Loucy (cell line): Measurements from ENCODE around the gene SEMA3A.

ENCODE experiments used
- H2AFZ ChIP-seq: fragments of 200-600 bp; sonication (generic); 2 replicates; pipeline ENCODE4 v1.6.0; 2016; ENCODE audit warnings: antibody characterized with exemption, mild to moderate bottlenecking, low read length, moderate library complexity
- H3F3A ChIP-seq: fragments of 200-600 bp; 2 replicates; pipeline ENCODE4 v1.6.0; 2016; ENCODE audit warnings: antibody characterized with exemption, low read depth, mild to moderate bottlenecking
- H3K27me3 ChIP-seq: fragments of 200-600 bp; sonication (generic); 2 replicates; pipeline ENCODE4 v1.6.1; 2014; ENCODE audit warnings: low read length, mild to moderate bottlenecking; ENCODE audit not compliant: insufficient read depth, poor library complexity, severe bottlenecking
- H3K36me3 ChIP-seq: fragments of 200-600 bp; sonication (generic); 2 replicates; pipeline ENCODE4 v1.6.1; 2016; ENCODE audit warnings: low read length; ENCODE audit not compliant: insufficient read depth
- H3K4me1 ChIP-seq: fragments of 200-600 bp; sonication (generic); 2 replicates; pipeline ENCODE4 v1.5.1; 2014; ENCODE audit warnings: low read length, mild to moderate bottlenecking; ENCODE audit not compliant: insufficient read depth, poor library complexity, severe bottlenecking
- H3K4me2 ChIP-seq: fragments of 200-600 bp; sonication (generic); 2 replicates; pipeline ENCODE4 v1.6.0; 2014; ENCODE audit warnings: antibody characterized with exemption, low read length, low read depth, mild to moderate bottlenecking; ENCODE audit not compliant: poor library complexity, severe bottlenecking
- H3K4me3 ChIP-seq: fragments of 200-600 bp; sonication (generic); 2 replicates; pipeline ENCODE4 v1.5.1; 2014; ENCODE audit warnings: low read length, mild to moderate bottlenecking, mixed read lengths; ENCODE audit not compliant: poor library complexity, severe bottlenecking
- H3K79me2 ChIP-seq: fragments of 200-600 bp; sonication (generic); 2 replicates; pipeline ENCODE4 v1.6.1; 2014; ENCODE audit warnings: low read length; ENCODE audit not compliant: insufficient read depth
- H3K9ac ChIP-seq: fragments of 200-600 bp; sonication (generic); 2 replicates; pipeline ENCODE4 v1.6.0; 2014; ENCODE audit warnings: mild to moderate bottlenecking, low read depth, low read length, moderate library complexity; ENCODE audit not compliant: poor library complexity, severe bottlenecking
- H3K9me2 ChIP-seq: fragments of 200-600 bp; sonication (generic); replicated peaks from 2 replicates; pipeline ENCODE4 v1.6.1; 2016; ENCODE audit warnings: low read depth, low read length, mixed read lengths
- H3K9me3 ChIP-seq: fragments of 200-600 bp; sonication (generic); 2 replicates; pipeline ENCODE4 v1.6.1; 2014; ENCODE audit warnings: mild to moderate bottlenecking, antibody characterized with exemption, low read length, low read depth; ENCODE audit not compliant: insufficient read depth
- H4K20me1 ChIP-seq: fragments of 200-600 bp; sonication (generic); 2 replicates; pipeline ENCODE4 v1.6.0; 2014; ENCODE audit warnings: antibody characterized with exemption, low read length, mild to moderate bottlenecking; ENCODE audit not compliant: insufficient read depth, poor library complexity, severe bottlenecking
- EZH2phosphoT487 ChIP-seq: fragments of 200-600 bp; IDR thresholded peaks from 2 replicates; pipeline ENCODE4 v1.6.1; 2018; ENCODE audit warnings: antibody characterized with exemption, mild to moderate bottlenecking, moderate library complexity, borderline replicate concordance
- TF ChIP-seq, protein P1 (sequence below): fragments of 200-600 bp; sonication (generic); conservative IDR thresholded peaks from 2 replicates; pipeline ENCODE4 v1.5.1; 2014; ENCODE audit warnings: mild to moderate bottlenecking, antibody characterized with exemption, low read length

Gene SEMA3A

GRCh38 chr7:83987764-83988163 lies 206.8 kb downstream of the SEMA3A start:
- Histone ChIP-seq H4K20me1 (no peaks in the 10 kb centered on the region), H3K9ac (no peak overlapping the region), H3F3A (no peaks in the 10 kb centered on the region), H3K9me3 (no peaks in the 10 kb centered on the region), H3K79me2 (no peaks in the 10 kb centered on the region), H3K4me3 (no peak overlapping the region), H3K27me3 (no peaks in the 10 kb centered on the region), H3K36me3 (no peaks in the 10 kb centered on the region), H3K4me2 (no peak overlapping the region), H3K9me2 (no peaks in the 10 kb centered on the region), H2AFZ (no peak overlapping the region), H3K4me1 (no peaks in the 10 kb centered on the region)
- TF ChIP-seq EZH2phosphoT487: no peak
- TF ChIP-seq, protein P1, sequence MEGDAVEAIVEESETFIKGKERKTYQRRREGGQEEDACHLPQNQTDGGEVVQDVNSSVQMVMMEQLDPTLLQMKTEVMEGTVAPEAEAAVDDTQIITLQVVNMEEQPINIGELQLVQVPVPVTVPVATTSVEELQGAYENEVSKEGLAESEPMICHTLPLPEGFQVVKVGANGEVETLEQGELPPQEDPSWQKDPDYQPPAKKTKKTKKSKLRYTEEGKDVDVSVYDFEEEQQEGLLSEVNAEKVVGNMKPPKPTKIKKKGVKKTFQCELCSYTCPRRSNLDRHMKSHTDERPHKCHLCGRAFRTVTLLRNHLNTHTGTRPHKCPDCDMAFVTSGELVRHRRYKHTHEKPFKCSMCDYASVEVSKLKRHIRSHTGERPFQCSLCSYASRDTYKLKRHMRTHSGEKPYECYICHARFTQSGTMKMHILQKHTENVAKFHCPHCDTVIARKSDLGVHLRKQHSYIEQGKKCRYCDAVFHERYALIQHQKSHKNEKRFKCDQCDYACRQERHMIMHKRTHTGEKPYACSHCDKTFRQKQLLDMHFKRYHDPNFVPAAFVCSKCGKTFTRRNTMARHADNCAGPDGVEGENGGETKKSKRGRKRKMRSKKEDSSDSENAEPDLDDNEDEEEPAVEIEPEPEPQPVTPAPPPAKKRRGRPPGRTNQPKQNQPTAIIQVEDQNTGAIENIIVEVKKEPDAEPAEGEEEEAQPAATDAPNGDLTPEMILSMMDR: no peak

DNA sequence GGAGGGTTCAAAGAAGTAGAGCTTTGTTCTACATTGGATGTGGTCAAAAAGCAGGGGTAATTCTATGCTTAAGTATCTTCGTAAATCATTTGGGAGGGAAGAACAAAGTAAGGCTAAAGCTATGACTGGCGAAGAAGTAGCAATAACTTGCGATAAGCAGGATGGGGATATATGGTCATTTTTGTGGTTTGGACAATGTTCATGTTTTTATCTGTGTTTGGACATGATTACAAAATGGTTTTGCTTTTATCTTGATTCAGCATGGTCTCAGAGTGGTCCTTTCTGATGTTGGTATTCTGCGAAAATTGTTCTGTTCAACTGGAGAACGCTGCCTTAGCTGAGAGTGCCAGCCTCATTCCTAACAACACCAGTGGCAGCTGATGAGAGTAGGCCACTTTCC lies 208.8 kb downstream of the SEMA3A start:
- H4K20me1 ChIP-seq: no peaks in the 10 kb centered on the region
- H3K4me3 ChIP-seq: no peak overlapping the region
- H3K27me3 ChIP-seq: no peaks in the 10 kb centered on the region
- TF ChIP-seq EZH2phosphoT487: no peak
- TF ChIP-seq, protein P1: no peak
- no peaks in the 10 kb centered on the region for H3F3A ChIP-seq
- H3K4me1 ChIP-seq: no peaks in the 10 kb centered on the region
- H2AFZ ChIP-seq: no peak overlapping the region
- no peaks in the 10 kb centered on the region for H3K9me3 ChIP-seq
- H3K79me2 ChIP-seq: no peaks in the 10 kb centered on the region
- no peak overlapping the region for H3K9ac ChIP-seq
- no peaks in the 10 kb centered on the region for H3K36me3 ChIP-seq
- no peaks in the 10 kb centered on the region for H3K9me2 ChIP-seq
- H3K4me2 ChIP-seq: no peak overlapping the region

DNA sequence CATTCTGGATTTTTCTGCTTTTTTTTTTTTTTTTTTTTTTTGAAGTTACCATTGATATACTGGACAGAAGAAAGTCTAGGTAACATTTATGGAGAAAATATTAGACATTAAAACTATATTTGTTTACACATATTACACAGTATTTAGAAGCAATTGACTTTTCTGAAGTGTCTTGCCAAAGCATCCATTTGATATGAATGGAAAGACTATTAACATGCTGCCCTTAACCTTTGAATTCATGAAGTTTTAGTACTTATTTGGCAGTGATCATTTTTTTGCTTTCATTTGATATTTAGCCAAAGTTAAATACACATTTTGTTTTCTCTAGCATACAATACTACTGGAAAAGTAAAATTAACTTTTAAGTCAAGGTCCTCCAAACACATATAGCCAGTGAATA lies 210.0 kb downstream of the SEMA3A start:
- Histone ChIP-seq H3K9ac (no peak overlapping the region), H4K20me1 (no peaks in the 10 kb centered on the region), H3K27me3 (no peaks in the 10 kb centered on the region), H3K4me1 (no peaks in the 10 kb centered on the region), H3K4me2 (no peak overlapping the region), H3K79me2 (no peaks in the 10 kb centered on the region), H2AFZ (no peak overlapping the region), H3K9me3 (no peaks in the 10 kb centered on the region), H3K9me2 (no peaks in the 10 kb centered on the region), H3K4me3 (no peak overlapping the region), H3F3A (no peaks in the 10 kb centered on the region), H3K36me3 (no peaks in the 10 kb centered on the region)
- TF ChIP-seq, protein P1: no peak
- no peak for TF ChIP-seq EZH2phosphoT487
